A375 (cell line): ENCODE measurements around the gene C2orf15. TPM values are rescaled to one million over a fixed set of nuclear protein-coding genes. Genes with fewer than 3 reads are reported as not detected.

Source experiments
- small RNA-seq: library from RNA; depleted of rRNA; stranded (forward); fragments of <200 nt; gene quantifications from one replicate; pipeline ENCODE3, GENCODE V24; 2014
- total RNA-seq: library from RNA; depleted of rRNA; stranded (reverse); fragments of >200 nt; shearing (Covaris generic); gene quantifications from 2 replicates; pipeline ENCODE4 v1.2.3, GENCODE V29; 2014; rRNA removed

The C2orf15 gene
- total RNA-seq: 0.13 and 0.41 TPM in 2 replicates

GRCh38 chr2:99141110-99142108 lies at the start of gene C2orf15:
C2orf15 (plus strand) TSS chr2:99141707; CDS start chr2:99150559, 8,852 bp downstream.

GRCh38 chr2:99154643-99155536 lies 13.4 kb downstream of the C2orf15 start, which contains the start of the genes LIPT1 and TSGA10:
LIPT1 (plus strand) TSS chr2:99154967; CDS start chr2:99161958, 6,991 bp downstream.
TSGA10 (minus strand) TSS chr2:99154942; CDS start chr2:99109439, 45,503 bp downstream.

GRCh38 chr2:99180755-99181623 lies 39.5 kb downstream of the C2orf15 start, which contains the start of the genes MITD1 and MRPL30:
MITD1 (minus strand) TSS chr2:99181058; CDS start chr2:99180981, 77 bp downstream.
MRPL30 (plus strand) TSS chr2:99181184; CDS start chr2:99186204, 5,020 bp downstream.

Small RNA genes within 50 kb of the gene (small RNA-seq; reads per million reads assigned to genes)
- not detected for gene AC092587.1

Other genes starting within 250 kb of the C2orf15 start
- gene CRACDL, start 205.5 kb upstream of the C2orf15 start, total RNA-seq: 0.37 TPM in 1 of 2 replicates, not detected in the other
- gene TSGA10, start 13.2 kb downstream of the C2orf15 start, total RNA-seq: 1.6 and 1.8 TPM in 2 replicates
- gene LIPT1, start 13.3 kb downstream of the C2orf15 start, total RNA-seq: 5.1 and 5.5 TPM in 2 replicates
- 15.6 and 20.3 TPM in 2 replicates for gene MITD1, start 39.4 kb downstream of the C2orf15 start, total RNA-seq
- 37.0 and 37.9 TPM in 2 replicates for gene MRPL30, start 39.5 kb downstream of the C2orf15 start, total RNA-seq
- gene LYG2, start 114.0 kb downstream of the C2orf15 start, total RNA-seq: 0.72 TPM in 1 of 2 replicates, not detected in the other
- gene LYG1, start 159.5 kb downstream of the C2orf15 start, total RNA-seq: 0.15 and 0.45 TPM in 2 replicates
- gene TXNDC9, start 194.6 kb downstream of the C2orf15 start, total RNA-seq: 19.4 and 30.2 TPM in 2 replicates
- 15.2 and 20.2 TPM in 2 replicates for gene EIF5B, start 195.7 kb downstream of the C2orf15 start, total RNA-seq